Uterus (tissue), 4 donors: ENCODE measurements around the gene LRRC49. TPM values are rescaled to one million over a fixed set of nuclear protein-coding genes. Genes with fewer than 3 reads are reported as not detected.
A peak's percentile ranks its signal among the peaks of the same experiment; 100 is the strongest.

Experiments used
- DNase-seq, 2 donors: peaks; one replicate each; pipeline ENCODE4 v3.0.0-alpha.2; 2019 to 2020
- H3K27ac ChIP-seq, 2 donors: fragments of 200-600 bp; sonication (generic); 1 replicate in 1 of 2; 2 replicates in 1 of 2; pipeline ENCODE4 v1.5.1; 2016 to 2018
- H3K27me3 ChIP-seq, 2 donors: fragments of 200-600 bp; sonication (generic); one replicate each; pipeline ENCODE4 v1.5.1; 2018 to 2019; ENCODE audit warnings: control low read depth in 1 of 2
- H3K36me3 ChIP-seq, 2 donors: fragments of 200-600 bp; sonication (generic); one replicate each; pipeline ENCODE4 v1.5.1; 2019; ENCODE audit warnings: control low read depth in 1 of 2
- H3K4me1 ChIP-seq, 2 donors: fragments of 200-600 bp; sonication (generic); one replicate each; pipeline ENCODE4 v1.5.1; 2018 to 2019; ENCODE audit warnings: control low read depth in 1 of 2
- H3K4me3 ChIP-seq, 2 donors: fragments of 200-600 bp; sonication (generic); 1 replicate in 1 of 2; 2 replicates in 1 of 2; pipeline ENCODE4 v1.5.1; 2018 to 2019; ENCODE audit warnings: mild to moderate bottlenecking in 1 of 2
- H3K9me3 ChIP-seq, 2 donors: fragments of 200-600 bp; sonication (generic); one replicate each; pipeline ENCODE4 v1.5.1; 2019; ENCODE audit warnings: control low read depth in 1 of 2
- POLR2A ChIP-seq, 2 donors: fragments of 450-650 bp; IDR thresholded peaks; one replicate each; pipeline ENCODE4 v1.6.1; 2016; ENCODE audit warnings: antibody characterized with exemption in 2 of 2, mild to moderate bottlenecking in 1 of 2, moderate library complexity in 1 of 2
- intact Hi-C: fragments of 100-400 bp; cut with DNase I; formaldehyde crosslinking; loops from one replicate; pipeline ENCODE4 v1.15.1; 2023; ENCODE audit warnings: low total_unique reads
- total RNA-seq, 4 donors: library from RNA; depleted of rRNA in 3 of 4; stranded (reverse); fragments of >200 nt in 3 of 4; gene quantifications; one replicate each; pipeline versions ENCODE4 v1.1.0 to v1.2.4, GENCODE V29; 2014 to 2023
- TF ChIP-seq, protein P1 (sequence below), 4 experiments: fragments of 200-600 bp in 2 of 4; fragments of 450-650 bp in 2 of 4; sonication (generic) in 2 of 4; IDR thresholded peaks; one replicate each; pipeline ENCODE4 v1.5.1; 2016 to 2019; ENCODE audit warnings: antibody characterized with exemption in 4 of 4, mild to moderate bottlenecking in 2 of 4, moderate library complexity in 1 of 4
- donor health status: DM: yes; HTN: yes; CAD: no.

Gene LRRC49
- total RNA-seq, 4 donors from 2014 or later = 13.8 to 48.7 (median 19.7) TPM

DNA sequence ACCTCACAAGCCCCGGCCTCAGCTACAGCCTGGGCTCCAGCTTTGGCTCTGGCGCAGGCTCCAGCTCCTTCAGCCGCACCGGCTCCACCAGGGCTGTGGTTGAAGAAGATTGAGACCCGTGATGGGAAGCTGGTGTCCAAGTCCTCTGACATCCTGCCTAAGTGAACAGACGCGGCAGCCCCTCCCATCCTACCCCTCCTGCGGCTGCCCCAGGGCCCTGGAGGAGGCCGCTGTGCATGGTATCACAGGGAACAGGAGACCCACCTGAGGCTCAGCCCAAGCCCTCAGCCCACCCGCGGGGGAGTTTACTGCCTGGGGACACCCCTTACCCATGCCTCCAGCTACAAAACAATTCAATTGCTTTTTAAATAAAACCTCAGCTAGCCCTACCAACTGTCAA, 32.6 kb upstream of the LRRC49 start:
- H3K9me3 ChIP-seq = no peaks in the 10 kb centered on the region
- H3K27ac ChIP-seq = no peak overlapping the region
- TF ChIP-seq, protein P1, sequence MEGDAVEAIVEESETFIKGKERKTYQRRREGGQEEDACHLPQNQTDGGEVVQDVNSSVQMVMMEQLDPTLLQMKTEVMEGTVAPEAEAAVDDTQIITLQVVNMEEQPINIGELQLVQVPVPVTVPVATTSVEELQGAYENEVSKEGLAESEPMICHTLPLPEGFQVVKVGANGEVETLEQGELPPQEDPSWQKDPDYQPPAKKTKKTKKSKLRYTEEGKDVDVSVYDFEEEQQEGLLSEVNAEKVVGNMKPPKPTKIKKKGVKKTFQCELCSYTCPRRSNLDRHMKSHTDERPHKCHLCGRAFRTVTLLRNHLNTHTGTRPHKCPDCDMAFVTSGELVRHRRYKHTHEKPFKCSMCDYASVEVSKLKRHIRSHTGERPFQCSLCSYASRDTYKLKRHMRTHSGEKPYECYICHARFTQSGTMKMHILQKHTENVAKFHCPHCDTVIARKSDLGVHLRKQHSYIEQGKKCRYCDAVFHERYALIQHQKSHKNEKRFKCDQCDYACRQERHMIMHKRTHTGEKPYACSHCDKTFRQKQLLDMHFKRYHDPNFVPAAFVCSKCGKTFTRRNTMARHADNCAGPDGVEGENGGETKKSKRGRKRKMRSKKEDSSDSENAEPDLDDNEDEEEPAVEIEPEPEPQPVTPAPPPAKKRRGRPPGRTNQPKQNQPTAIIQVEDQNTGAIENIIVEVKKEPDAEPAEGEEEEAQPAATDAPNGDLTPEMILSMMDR (IDR thresholded peaks at IDR 0.05) = no peak
- no peak for TF ChIP-seq POLR2A (IDR thresholded peaks at IDR 0.05)
- peaks cover 0 to 5% of the 10 kb centered on the region in 2 donors for H3K4me1 ChIP-seq
- no peaks in the 10 kb centered on the region for H3K27me3 ChIP-seq
- H3K4me3 ChIP-seq = no peak overlapping the region
- H3K36me3 ChIP-seq = no peaks in the 10 kb centered on the region
- DNase-seq = no peak
- intact Hi-C loops = no loop called here

DNA sequence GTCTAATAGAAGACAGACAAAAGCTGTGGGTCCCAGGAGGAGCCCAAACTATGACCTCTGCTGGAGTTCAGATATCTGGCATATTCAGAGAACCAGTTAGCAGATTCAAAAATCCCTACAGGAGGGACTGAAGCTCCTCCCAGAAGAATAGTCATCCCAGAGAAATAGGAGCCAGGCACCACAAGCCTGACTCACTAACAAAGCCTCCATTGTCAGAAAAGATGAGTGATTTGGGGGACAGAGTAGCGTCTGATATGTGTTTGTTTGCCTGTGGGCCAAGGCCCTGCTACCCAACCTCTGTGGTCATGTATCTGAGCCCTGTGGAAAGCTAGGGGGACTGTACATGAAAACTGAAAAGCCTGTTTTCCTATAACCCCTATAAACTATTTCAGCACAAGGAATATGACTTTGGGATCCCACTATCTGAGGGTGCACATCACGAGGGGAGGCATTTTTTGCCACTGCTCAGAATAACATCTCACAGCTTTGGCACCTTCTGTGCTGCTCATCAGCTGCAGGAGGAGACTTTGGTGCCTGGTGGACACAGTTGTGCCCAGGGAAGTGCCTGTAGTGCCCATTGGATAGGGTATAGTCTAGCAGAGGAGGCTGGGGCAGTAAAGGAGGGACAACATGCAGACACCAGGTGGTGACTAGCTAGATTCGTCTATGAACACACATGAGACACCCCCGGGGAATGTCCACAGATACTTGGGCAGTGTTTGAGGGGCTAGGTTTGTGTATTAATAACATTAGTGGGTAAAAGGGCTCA, 29.0 kb upstream of the LRRC49 start:
- no peaks in the 10 kb centered on the region for H3K27me3 ChIP-seq
- H3K36me3 ChIP-seq = no peaks in the 10 kb centered on the region
- no peaks in the 10 kb centered on the region for H3K4me1 ChIP-seq
- no peaks in the 10 kb centered on the region for H3K9me3 ChIP-seq
- TF ChIP-seq, protein P1 (IDR thresholded peaks at IDR 0.05) = no peak
- no peak for TF ChIP-seq POLR2A (IDR thresholded peaks at IDR 0.05)
- no peak for DNase-seq
- H3K4me3 ChIP-seq = no peak overlapping the region
- no peak overlapping the region for H3K27ac ChIP-seq
- intact Hi-C loops = no loop called here

DNA sequence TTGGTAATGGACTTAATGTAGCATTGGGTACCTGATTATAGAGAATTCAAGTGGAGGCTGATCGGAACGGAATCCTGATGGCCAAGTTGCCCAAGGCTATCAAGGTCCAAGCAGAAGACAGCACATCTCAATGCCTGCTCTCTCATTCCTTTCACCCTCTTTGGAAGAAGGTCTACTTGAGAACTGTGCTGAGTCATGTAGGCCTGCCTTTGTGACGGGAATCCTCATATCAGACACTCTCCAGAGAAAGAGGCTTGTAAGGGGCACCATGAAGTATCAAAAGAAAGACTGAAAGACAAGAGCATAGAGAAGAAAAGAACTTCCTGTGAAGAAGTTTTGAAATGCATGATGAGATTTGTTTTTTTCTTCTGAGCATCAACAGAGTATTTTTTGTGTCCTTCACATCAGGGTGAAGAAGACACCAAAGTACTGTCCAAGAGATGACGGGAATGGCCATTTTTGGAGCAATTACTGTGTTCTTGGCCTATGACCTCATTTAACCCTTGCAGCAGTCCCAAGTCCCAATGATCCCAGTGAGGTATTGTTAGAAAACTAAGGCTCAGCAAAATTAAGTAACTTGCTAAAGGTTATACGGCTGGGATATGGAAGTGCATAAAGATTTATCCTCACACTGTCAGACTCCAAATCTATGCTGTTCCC, 25.5 kb upstream of the LRRC49 start:
- intact Hi-C loops = no loop called here
- Histone ChIP-seq H3K4me1 (peaks cover 0 to 8% of the 10 kb centered on the region in 2 donors), H3K9me3 (no peaks in the 10 kb centered on the region), H3K27ac (peak overlapping the region; percentile 48 to 57), H3K36me3 (no peaks in the 10 kb centered on the region), H3K27me3 (no peaks in the 10 kb centered on the region), H3K4me3 (no peak overlapping the region)
- TF ChIP-seq, protein P1 (IDR thresholded peaks at IDR 0.05) = no peak
- TF ChIP-seq POLR2A (IDR thresholded peaks at IDR 0.05) = no peak
- DNase-seq = no peak

DNA sequence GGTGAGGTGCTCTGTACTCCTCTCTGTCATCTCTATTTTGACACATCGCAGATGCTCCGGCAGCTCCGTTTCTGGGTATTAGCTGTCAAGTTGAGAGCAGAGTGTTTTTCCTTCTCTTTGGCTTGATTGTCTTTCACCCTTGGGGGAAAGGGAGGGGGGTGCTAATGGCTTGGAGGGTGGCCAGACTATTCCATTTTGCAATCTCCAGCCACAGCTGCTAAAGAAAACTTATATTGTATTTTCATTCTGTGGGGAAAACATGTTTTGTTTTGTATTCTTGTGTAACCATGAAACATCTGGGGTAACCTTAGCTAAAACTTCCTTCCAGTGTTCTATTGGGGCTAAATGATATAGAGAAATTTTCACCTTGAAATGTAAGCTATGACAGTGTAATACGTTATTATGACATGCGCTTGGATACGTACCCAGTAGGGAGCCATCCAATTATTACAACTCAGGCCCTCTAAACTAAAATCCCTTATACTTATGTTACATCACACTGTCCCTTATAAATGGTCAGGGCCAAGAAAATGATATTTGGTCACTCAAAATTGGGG, 24.6 kb upstream of the LRRC49 start:
- peak; percentile 62 to 71 for DNase-seq
- Histone ChIP-seq H3K9me3 (no peaks in the 10 kb centered on the region), H3K36me3 (no peaks in the 10 kb centered on the region), H3K27me3 (no peaks in the 10 kb centered on the region), H3K4me1 (peaks cover 0 to 8% of the 10 kb centered on the region in 2 donors), H3K4me3 (no peak overlapping the region), H3K27ac (peak overlapping the region; percentile 48 to 57)
- TF ChIP-seq POLR2A (IDR thresholded peaks at IDR 0.05) = no peak
- TF ChIP-seq, protein P1 (IDR thresholded peaks at IDR 0.05) = no peak
- intact Hi-C loops = no loop called here

DNA sequence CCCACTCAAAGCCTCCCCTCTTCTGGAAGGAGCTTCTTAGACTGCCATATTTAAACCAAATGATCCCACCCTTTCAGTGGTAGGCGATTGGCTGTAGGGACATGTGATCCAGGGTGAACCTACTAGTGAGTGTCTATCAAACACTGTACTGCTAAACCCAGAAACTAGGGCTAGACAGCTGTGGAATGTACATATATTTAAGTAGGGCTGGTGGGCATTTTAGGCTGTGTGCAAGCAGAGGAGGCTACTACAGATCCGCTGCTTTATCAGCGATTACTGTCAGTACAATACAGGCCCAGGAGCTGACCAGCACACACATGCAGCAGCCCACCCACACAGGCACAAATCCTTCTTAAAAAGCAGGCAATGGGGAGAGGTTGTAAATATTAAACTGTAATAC, 23.3 kb upstream of the LRRC49 start:
- Histone ChIP-seq H3K27ac (peak overlapping the region; percentile 7 to 36), H3K27me3 (no peaks in the 10 kb centered on the region), H3K9me3 (no peaks in the 10 kb centered on the region), H3K36me3 (no peaks in the 10 kb centered on the region), H3K4me3 (no peak overlapping the region), H3K4me1 (peaks cover 0 to 8% of the 10 kb centered on the region in 2 donors)
- intact Hi-C loops = no loop called here
- TF ChIP-seq, protein P1 (IDR thresholded peaks at IDR 0.05) = no peak
- no peak for TF ChIP-seq POLR2A (IDR thresholded peaks at IDR 0.05)
- DNase-seq = no peak
